Vagina (tissue), 2 donors: ENCODE measurements around the gene CCDC201. TPM values are rescaled to one million over a fixed set of nuclear protein-coding genes. Genes with fewer than 3 reads are reported as not detected.
A peak's percentile ranks its signal among the peaks of the same experiment; 100 is the strongest.

Source experiments
- DNase-seq, 2 donors: peaks; one replicate each; pipeline ENCODE4 v3.0.0-alpha.2; 2017; ENCODE audit errors: extremely low spot score in 2 of 2
- H3K27ac ChIP-seq: fragments of 200-600 bp; sonication (generic); one replicate; pipeline ENCODE4 v1.5.1; 2019
- H3K27me3 ChIP-seq: fragments of 200-600 bp; sonication (generic); one replicate; pipeline ENCODE4 v1.5.1; 2019
- H3K36me3 ChIP-seq, 2 donors: fragments of 200-600 bp; sonication (generic); one replicate each; pipeline ENCODE4 v1.5.1; 2017 to 2019
- H3K4me1 ChIP-seq: fragments of 200-600 bp; sonication (generic); one replicate; pipeline ENCODE4 v1.5.1; 2019
- H3K4me3 ChIP-seq, 2 donors: fragments of 200-600 bp; sonication (generic); 1 replicate in 1 of 2; 2 replicates in 1 of 2; pipeline ENCODE4 v1.5.1; 2016 to 2019
- H3K9me3 ChIP-seq: fragments of 200-600 bp; sonication (generic); one replicate; pipeline ENCODE4 v1.5.1; 2019
- POLR2A ChIP-seq, 2 donors: fragments of 450-650 bp; IDR thresholded peaks; one replicate each; pipeline ENCODE4 v1.6.1; 2017; ENCODE audit warnings: antibody characterized with exemption in 2 of 2, mild to moderate bottlenecking in 2 of 2, moderate library complexity in 2 of 2
- POLR2AphosphoS5 ChIP-seq, 2 donors: sonication (generic); formaldehyde crosslinking; IDR thresholded peaks; one replicate each; pipeline ENCODE4 v1.9.0; 2017; ENCODE audit warnings: antibody characterized with exemption in 2 of 2, mild to moderate bottlenecking in 2 of 2, low read depth in 1 of 2; ENCODE audit not compliant: insufficient read depth in 1 of 2
- intact Hi-C: fragments of 100-400 bp; cut with DNase I; formaldehyde crosslinking; loops from one replicate; pipeline ENCODE4 v1.15.1; 2023
- total RNA-seq: library from RNA; depleted of rRNA; stranded (reverse); fragments of >200 nt; gene quantifications from one replicate; pipeline ENCODE4 v1.2.3, GENCODE V29; 2016
- TF ChIP-seq, protein P1 (sequence below), 3 experiments: fragments of 450-650 bp in 2 of 3; fragments of 200-600 bp in 1 of 3; sonication (generic) in 1 of 3; IDR thresholded peaks; one replicate each; pipeline ENCODE4 v1.5.1; 2017 to 2019; ENCODE audit warnings: antibody characterized with exemption in 3 of 3, mild to moderate bottlenecking in 2 of 3, moderate library complexity in 2 of 3

The CCDC201 gene
- total RNA-seq, 1 donor from 2014 or later: not detected

GRCh38 chr7:45876519-45876918 lies 3.6 kb upstream of the CCDC201 start:
- H3K4me3 ChIP-seq: no peak overlapping the region
- H3K4me1 ChIP-seq: no peaks in the 10 kb centered on the region
- no peak for DNase-seq
- H3K36me3 ChIP-seq: no peaks in the 10 kb centered on the region
- no peaks in the 10 kb centered on the region for H3K27me3 ChIP-seq
- intact Hi-C loops: no loop called here
- no peak for TF ChIP-seq POLR2A (IDR thresholded peaks at IDR 0.05)
- TF ChIP-seq, protein P1, sequence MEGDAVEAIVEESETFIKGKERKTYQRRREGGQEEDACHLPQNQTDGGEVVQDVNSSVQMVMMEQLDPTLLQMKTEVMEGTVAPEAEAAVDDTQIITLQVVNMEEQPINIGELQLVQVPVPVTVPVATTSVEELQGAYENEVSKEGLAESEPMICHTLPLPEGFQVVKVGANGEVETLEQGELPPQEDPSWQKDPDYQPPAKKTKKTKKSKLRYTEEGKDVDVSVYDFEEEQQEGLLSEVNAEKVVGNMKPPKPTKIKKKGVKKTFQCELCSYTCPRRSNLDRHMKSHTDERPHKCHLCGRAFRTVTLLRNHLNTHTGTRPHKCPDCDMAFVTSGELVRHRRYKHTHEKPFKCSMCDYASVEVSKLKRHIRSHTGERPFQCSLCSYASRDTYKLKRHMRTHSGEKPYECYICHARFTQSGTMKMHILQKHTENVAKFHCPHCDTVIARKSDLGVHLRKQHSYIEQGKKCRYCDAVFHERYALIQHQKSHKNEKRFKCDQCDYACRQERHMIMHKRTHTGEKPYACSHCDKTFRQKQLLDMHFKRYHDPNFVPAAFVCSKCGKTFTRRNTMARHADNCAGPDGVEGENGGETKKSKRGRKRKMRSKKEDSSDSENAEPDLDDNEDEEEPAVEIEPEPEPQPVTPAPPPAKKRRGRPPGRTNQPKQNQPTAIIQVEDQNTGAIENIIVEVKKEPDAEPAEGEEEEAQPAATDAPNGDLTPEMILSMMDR (IDR thresholded peaks at IDR 0.05): no peak
- TF ChIP-seq POLR2AphosphoS5 (IDR thresholded peaks at IDR 0.05; ENCODE audit: insufficient read depth in 1 of 2, low read depth in 1 of 2): no peak
- no peak overlapping the region for H3K27ac ChIP-seq
- peaks cover 7% of the 10 kb centered on the region for H3K9me3 ChIP-seq

GRCh38 chr7:45874408-45875131 lies 1.7 kb upstream of the CCDC201 start:
- intact Hi-C loops: no loop called here
- no peak for DNase-seq

DNA sequence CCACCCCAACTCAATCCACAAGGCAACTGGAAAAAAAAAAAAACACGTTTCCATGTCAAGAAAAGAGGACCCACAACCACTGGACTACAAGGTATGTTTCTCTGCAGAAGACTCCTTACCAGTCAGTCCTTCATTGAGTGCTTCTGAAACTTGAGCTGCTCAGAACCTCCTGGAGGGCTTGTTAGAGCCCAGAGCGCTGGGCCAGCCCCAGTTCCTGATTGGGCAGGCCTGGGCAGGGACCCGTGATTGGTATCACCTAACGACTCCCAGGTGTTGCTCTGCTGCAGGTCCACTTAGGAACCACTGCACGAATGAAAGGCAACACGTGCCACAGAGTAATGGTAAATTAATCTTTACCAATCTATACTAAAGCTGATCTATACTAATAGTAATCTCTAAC lies 473 bp upstream of the CCDC201 start:
- Histone ChIP-seq H3K9me3 (no peaks in the 10 kb centered on the region), H3K27me3 (no peaks in the 10 kb centered on the region), H3K4me1 (no peaks in the 10 kb centered on the region), H3K36me3 (no peaks in the 10 kb centered on the region), H3K27ac (no peak overlapping the region), H3K4me3 (no peak overlapping the region)
- intact Hi-C loops: no loop called here
- TF ChIP-seq POLR2AphosphoS5 (IDR thresholded peaks at IDR 0.05; ENCODE audit: insufficient read depth in 1 of 2, low read depth in 1 of 2) (no peak), POLR2A (IDR thresholded peaks at IDR 0.05) (no peak)
- TF ChIP-seq, protein P1 (IDR thresholded peaks at IDR 0.05): no peak
- no peak for DNase-seq

More at GRCh38 chr7:45874408-45875131, 1.7 kb upstream of the CCDC201 start:
- no peak for TF ChIP-seq POLR2AphosphoS5 (IDR thresholded peaks at IDR 0.05; ENCODE audit: insufficient read depth in 1 of 2, low read depth in 1 of 2)
- no peak for TF ChIP-seq POLR2A (IDR thresholded peaks at IDR 0.05)
- TF ChIP-seq, protein P1 (IDR thresholded peaks at IDR 0.05): no peak
- H3K4me3 ChIP-seq: no peak overlapping the region
- H3K27me3 ChIP-seq: no peaks in the 10 kb centered on the region
- H3K4me1 ChIP-seq: no peaks in the 10 kb centered on the region
- H3K36me3 ChIP-seq: no peaks in the 10 kb centered on the region
- no peak overlapping the region for H3K27ac ChIP-seq
- H3K9me3 ChIP-seq: peaks cover 7% of the 10 kb centered on the region

- H3K36me3 ChIP-seq: no peaks in the 10 kb centered on the region
- TF ChIP-seq, protein P1 (IDR thresholded peaks at IDR 0.05): no peak
- TF ChIP-seq POLR2A (IDR thresholded peaks at IDR 0.05) (no peak), POLR2AphosphoS5 (IDR thresholded peaks at IDR 0.05; ENCODE audit: insufficient read depth in 1 of 2, low read depth in 1 of 2) (no peak)
- no peaks in the 10 kb centered on the region for H3K27me3 ChIP-seq
- H3K9me3 ChIP-seq: no peaks in the 10 kb centered on the region
- no peak overlapping the region for H3K4me3 ChIP-seq
- no peak overlapping the region for H3K27ac ChIP-seq
- no peaks in the 10 kb centered on the region for H3K4me1 ChIP-seq
- intact Hi-C loops: no loop called here
- peak in 1 of 2 donors; percentile 34 for DNase-seq
Measured at GRCh38 chr7:45872116-45873034, 507 bp downstream of the CCDC201 start.
